ENCODE results near the gene ZNF343. TPM values are rescaled to one million over a fixed set of nuclear protein-coding genes. Genes with fewer than 3 reads are reported as not detected.
"Not testable (repeated sequence)": the region's sequence is repeated elsewhere in the genome, so short reads cannot be mapped to it uniquely, and the experiment has no call there.

ZNF343 gene
- total and polyA plus RNA-seq, 10 of the 15 experiments (the other 5 are each of a cell fraction or from before 2014, with no cell fraction given) = 1.3 to 11.1 (median 9.0) TPM

DNA sequence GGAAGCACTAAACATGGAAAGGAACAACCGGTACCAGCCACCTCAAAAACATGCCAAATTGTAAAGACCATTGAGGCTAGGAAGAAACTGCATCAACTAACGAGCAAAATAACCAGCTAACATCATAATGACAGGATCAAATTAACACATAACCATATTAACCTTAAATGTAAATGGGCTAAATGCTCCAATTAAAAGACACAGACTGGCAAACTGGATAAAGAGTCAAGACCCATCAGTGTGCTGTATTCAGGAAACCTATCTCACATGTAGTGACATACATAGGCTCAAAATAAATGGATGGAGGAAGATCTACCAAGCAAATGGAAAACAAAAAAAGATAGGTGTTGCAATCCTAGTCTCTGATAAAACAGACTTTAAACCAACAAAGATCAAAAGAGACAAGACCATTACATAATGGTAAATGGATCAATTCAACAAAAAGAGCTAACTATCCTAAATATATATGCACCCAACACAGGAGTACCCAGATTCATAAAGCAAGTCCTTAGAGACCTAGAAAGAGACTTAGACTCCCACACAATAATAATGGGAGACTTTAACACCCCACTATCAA, 5.8 kb downstream of the ZNF343 start:
- BruUV-seq (replicated peaks); H3K4me3 ChIP-seq; H3K4me1 ChIP-seq (ENCODE audit: control insufficient read depth, insufficient read depth, low read length); H3K9me3 ChIP-seq (replicated peaks; ENCODE audit: control insufficient read depth, insufficient read depth, low read length); intact Hi-C loops (cut with micrococcal nuclease; ENCODE audit: unreplicated experiment); CTCF ChIA-PET; H4K20me1 ChIP-seq (ENCODE audit: control insufficient read depth, insufficient read depth); H3K27ac ChIP-seq (ENCODE audit: control insufficient read depth, insufficient read depth); H3K36me3 ChIP-seq (ENCODE audit: control insufficient read depth in 2 of 2, insufficient read depth in 2 of 2, low read length in 1 of 2); SMC1A ChIA-PET (ENCODE audit: uncharacterized antibody, unreplicated experiment); H3K79me2 ChIP-seq (ENCODE audit: control insufficient read depth, insufficient read depth, low read length); H3K9ac ChIP-seq (ENCODE audit: control insufficient read depth, insufficient read depth, low read length); H3K27me3 ChIP-seq (replicated peaks in 1 of 2; ENCODE audit: control insufficient read depth in 2 of 2, insufficient read depth in 2 of 2, low read length in 1 of 2); in situ Hi-C loops (cut with MboI); H2AFZ ChIP-seq (ENCODE audit: control insufficient read depth, low read depth, low read length); FAIRE-seq; DNase-seq (ENCODE audit: low read depth, low spot score); ATAC-seq; H3K4me2 ChIP-seq (ENCODE audit: control insufficient read depth, insufficient read depth); RAD21 ChIA-PET (ENCODE audit: unreplicated experiment): not testable (repeated sequence)
- POLR2A ChIA-PET = interaction anchor here (1.0 kb wide), 1 partner anchor 9 kb away, joined by 3 read pairs; no protein-coding TSS in a partner anchor
- WGBS (ENCODE audit: insufficient coverage, insufficient replicate concordance, low lambda C conversion rate, missing lambda C conversion rate) = 98% methylated on average over 2 of the region's 2 CpGs

DNA sequence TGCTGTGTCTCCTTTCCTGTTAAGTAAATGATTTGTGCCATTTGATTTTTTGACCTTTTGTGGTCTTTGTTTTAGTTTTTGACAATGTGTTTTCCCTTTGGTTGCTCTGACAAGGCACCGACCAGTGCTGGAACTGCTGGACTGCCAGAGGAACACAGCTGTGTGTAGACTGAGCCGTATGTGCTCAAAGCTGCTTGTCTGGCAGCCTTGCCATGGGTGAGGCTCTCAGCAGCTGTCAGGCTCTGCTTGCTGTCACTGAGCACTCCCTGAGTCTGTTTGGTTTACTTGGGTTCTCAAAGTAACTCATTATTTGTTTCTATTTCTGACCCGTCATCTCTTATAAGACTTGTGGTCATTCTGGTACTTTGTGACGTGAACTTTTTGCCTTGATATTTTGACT, 23.1 kb downstream of the ZNF343 start:
- 79% methylated on average over 4 of the region's 4 CpGs for WGBS (ENCODE audit: insufficient coverage, insufficient replicate concordance, low lambda C conversion rate, missing lambda C conversion rate)
- ATAC-seq = no peak
- Histone ChIP-seq H3K4me1 (ENCODE audit: control insufficient read depth, insufficient read depth, low read length) (no peaks in the 10 kb centered on the region), H3K27ac (ENCODE audit: control insufficient read depth, insufficient read depth) (no peak overlapping the region), H3K4me2 (ENCODE audit: control insufficient read depth, insufficient read depth) (no peak overlapping the region), H3K27me3 (replicated peaks in 1 of 2; ENCODE audit: control insufficient read depth in 2 of 2, insufficient read depth in 2 of 2, low read length in 1 of 2) (no peaks in the 10 kb centered on the region), H3K9me3 (replicated peaks; ENCODE audit: control insufficient read depth, insufficient read depth, low read length) (no peaks in the 10 kb centered on the region), H3K36me3 (ENCODE audit: control insufficient read depth in 2 of 2, insufficient read depth in 2 of 2, low read length in 1 of 2) (peaks cover 9 to 23% of the 10 kb centered on the region in 2 experiments), H3K4me3 (no peak overlapping the region), H4K20me1 (ENCODE audit: control insufficient read depth, insufficient read depth) (no peaks in the 10 kb centered on the region), H2AFZ (ENCODE audit: control insufficient read depth, low read depth, low read length) (no peak overlapping the region), H3K79me2 (ENCODE audit: control insufficient read depth, insufficient read depth, low read length) (no peaks in the 10 kb centered on the region), H3K9ac (ENCODE audit: control insufficient read depth, insufficient read depth, low read length) (no peak overlapping the region)
- no peak for DNase-seq (ENCODE audit: low read depth, low spot score)
- no peak for FAIRE-seq
- ChIA-PET CTCF (no interaction called here), POLR2A (interaction anchor here (1.0 kb wide), 1 partner anchor 18 kb away, joined by 3 read pairs; no protein-coding TSS in a partner anchor), RAD21 (ENCODE audit: unreplicated experiment) (no interaction called here), SMC1A (ENCODE audit: uncharacterized antibody, unreplicated experiment) (no interaction called here)
- intact Hi-C loops (cut with micrococcal nuclease; ENCODE audit: unreplicated experiment) = no loop called here
- no TSS peak for BruUV-seq (replicated peaks)
- in situ Hi-C loops (cut with MboI) = no loop called here
- TF ChIP-seq NFIC (IDR thresholded peaks at IDR 0.05; ENCODE audit: low read depth, low read length) (no peak), SPI1 (IDR thresholded peaks at IDR 0.05; ENCODE audit: borderline replicate concordance, insufficient read depth, low read depth, low read length) (no peak), MYB (IDR thresholded peaks at IDR 0.05; ENCODE audit: borderline replicate concordance, low read depth, low read length) (no peak), JUND (IDR thresholded peaks at IDR 0.05; ENCODE audit: low read depth, low read length) (no peak), LARP7 (IDR thresholded peaks at IDR 0.05) (no peak), NR2C2 (IDR thresholded peaks at IDR 0.05; ENCODE audit: borderline replicate concordance, control insufficient read depth, insufficient read length, low read depth) (no peak), NR2C1 (IDR thresholded peaks at IDR 0.05) (no peak), SRF (IDR thresholded peaks at IDR 0.05; ENCODE audit: low read depth in 2 of 2, low read length in 2 of 2) (no peak), SMARCA5 (IDR thresholded peaks at IDR 0.05) (no peak), NRF1 (conservative IDR thresholded peaks at IDR 0.05; ENCODE audit: low read depth, low read length) (no peak)
- TF ChIP-seq, protein P1, sequence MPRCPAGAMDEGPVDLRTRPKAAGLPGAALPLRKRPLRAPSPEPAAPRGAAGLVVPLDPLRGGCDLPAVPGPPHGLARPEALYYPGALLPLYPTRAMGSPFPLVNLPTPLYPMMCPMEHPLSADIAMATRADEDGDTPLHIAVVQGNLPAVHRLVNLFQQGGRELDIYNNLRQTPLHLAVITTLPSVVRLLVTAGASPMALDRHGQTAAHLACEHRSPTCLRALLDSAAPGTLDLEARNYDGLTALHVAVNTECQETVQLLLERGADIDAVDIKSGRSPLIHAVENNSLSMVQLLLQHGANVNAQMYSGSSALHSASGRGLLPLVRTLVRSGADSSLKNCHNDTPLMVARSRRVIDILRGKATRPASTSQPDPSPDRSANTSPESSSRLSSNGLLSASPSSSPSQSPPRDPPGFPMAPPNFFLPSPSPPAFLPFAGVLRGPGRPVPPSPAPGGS (IDR thresholded peaks at IDR 0.05; ENCODE audit: borderline replicate concordance, insufficient read depth, low read depth, low read length, poor library complexity, severe bottlenecking) = no peak
- TF ChIP-seq, protein P2, sequence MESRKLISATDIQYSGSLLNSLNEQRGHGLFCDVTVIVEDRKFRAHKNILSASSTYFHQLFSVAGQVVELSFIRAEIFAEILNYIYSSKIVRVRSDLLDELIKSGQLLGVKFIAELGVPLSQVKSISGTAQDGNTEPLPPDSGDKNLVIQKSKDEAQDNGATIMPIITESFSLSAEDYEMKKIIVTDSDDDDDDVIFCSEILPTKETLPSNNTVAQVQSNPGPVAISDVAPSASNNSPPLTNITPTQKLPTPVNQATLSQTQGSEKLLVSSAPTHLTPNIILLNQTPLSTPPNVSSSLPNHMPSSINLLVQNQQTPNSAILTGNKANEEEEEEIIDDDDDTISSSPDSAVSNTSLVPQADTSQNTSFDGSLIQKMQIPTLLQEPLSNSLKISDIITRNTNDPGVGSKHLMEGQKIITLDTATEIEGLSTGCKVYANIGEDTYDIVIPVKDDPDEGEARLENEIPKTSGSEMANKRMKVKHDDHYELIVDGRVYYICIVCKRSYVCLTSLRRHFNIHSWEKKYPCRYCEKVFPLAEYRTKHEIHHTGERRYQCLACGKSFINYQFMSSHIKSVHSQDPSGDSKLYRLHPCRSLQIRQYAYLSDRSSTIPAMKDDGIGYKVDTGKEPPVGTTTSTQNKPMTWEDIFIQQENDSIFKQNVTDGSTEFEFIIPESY (IDR thresholded peaks at IDR 0.05) = no peak
- TF ChIP-seq, protein P3, sequence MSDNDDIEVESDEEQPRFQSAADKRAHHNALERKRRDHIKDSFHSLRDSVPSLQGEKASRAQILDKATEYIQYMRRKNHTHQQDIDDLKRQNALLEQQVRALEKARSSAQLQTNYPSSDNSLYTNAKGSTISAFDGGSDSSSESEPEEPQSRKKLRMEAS (IDR thresholded peaks at IDR 0.05; ENCODE audit: low read depth, low read length) = no peak
